K562 (cell line): ENCODE data around the gene GXYLT2. TPM values are rescaled to one million over a fixed set of nuclear protein-coding genes. Genes with fewer than 3 reads are reported as not detected.

Experiments
- ATAC-seq: fragments of 200-7000 bp; cut with Tn5 transposase; 3 replicates; pipeline ENCODE4 v1.9.1; 2020; ENCODE audit warnings: moderate library complexity
- BruUV-seq: library from RNA; stranded (reverse); fragments of 400-500 nt; replicated peaks from 2 replicates; lab custom pipeline; 2021; lab: Mats Ljungman, UMichigan
- CTCF ChIA-PET: fragments of 300-600 bp; formaldehyde crosslinking; extraction: SDS; loops from one replicate; lab custom pipeline; 2021; ENCODE audit warnings: low intra/inter-chr PET ratio; lab: Yijun Ruan, JAX
- POLR2A ChIA-PET: fragments of 300-600, 350-650 bp; sonication (Branson Sonifier 250); formaldehyde crosslinking; extraction: SDS; loops from one replicate; lab custom pipeline; 2021; ENCODE audit warnings: antibody characterized with exemption, inconsistent platforms; lab: Yijun Ruan, JAX
- DNase-seq, 4 experiments: peaks; one replicate each; pipeline versions ENCODE4 v3.0.0 to v3.0.0-alpha.2; 2011 to 2018; ENCODE audit warnings: low spot score in 3 of 4, mixed read lengths in 3 of 4; ENCODE audit errors: extremely low read depth in 1 of 4
- FAIRE-seq: peaks from 2 replicates; lab custom pipeline; 2011; peaks lifted over from hg19 to GRCh38; lab: Jason Lieb, UNC
- H2AFZ ChIP-seq: 2 replicates; pipeline ENCODE4 v1.6.0; 2011; ENCODE audit warnings: low read depth, low read length, control low read depth, inconsistent platforms
- H3K27ac ChIP-seq: fragments of 200-600 bp; 3 replicates; pipeline ENCODE4 v1.8.0; 2011; ENCODE audit warnings: low read depth, mild to moderate bottlenecking, control low read depth, inconsistent platforms, low read length, moderate library complexity, mixed read lengths; ENCODE audit errors: extremely low read depth
- H3K27me3 ChIP-seq, 2 experiments: fragments of 300-600 bp in 1 of 2; 2 replicates in 1 of 2; 3 replicates in 1 of 2; pipeline versions ENCODE4 v1.6.0 to v1.8.0; 2011; ENCODE audit warnings: inconsistent platforms in 2 of 2, low read length in 2 of 2, mild to moderate bottlenecking in 1 of 2, mixed read lengths in 1 of 2, moderate library complexity in 1 of 2; ENCODE audit not compliant: control insufficient read depth in 2 of 2, insufficient read depth in 2 of 2
- H3K36me3 ChIP-seq: fragments of 300-600 bp; 3 replicates; pipeline ENCODE4 v1.8.0; 2011; ENCODE audit warnings: mild to moderate bottlenecking, low read length, inconsistent platforms; ENCODE audit not compliant: control insufficient read depth, insufficient read depth
- H3K4me1 ChIP-seq, 2 experiments: fragments of 200-600 bp in 1 of 2; replicated peaks in 1 of 2; 2 replicates in 1 of 2; 3 replicates in 1 of 2; pipeline versions ENCODE4 v1.5.1 to v1.8.0; 2011; ENCODE audit warnings: inconsistent platforms in 2 of 2, low read length in 2 of 2, mild to moderate bottlenecking in 1 of 2, mixed read lengths in 1 of 2, moderate library complexity in 1 of 2; ENCODE audit not compliant: control insufficient read depth in 2 of 2, insufficient read depth in 2 of 2
- H3K4me2 ChIP-seq: 2 replicates; pipeline ENCODE4 v1.6.1; 2011; ENCODE audit warnings: low read length, control low read depth, inconsistent platforms, mixed read lengths; ENCODE audit not compliant: insufficient read depth
- H3K4me3 ChIP-seq: fragments of 200-600 bp; sonication (generic), shearing (Covaris generic); 2 replicates; pipeline ENCODE4 v1.5.1; 2016; ENCODE audit warnings: control low read depth, inconsistent platforms
- H3K79me2 ChIP-seq: fragments of 200-600 bp; 3 replicates; pipeline ENCODE4 v1.8.0; 2011; ENCODE audit warnings: low read length, inconsistent platforms; ENCODE audit not compliant: control insufficient read depth, insufficient read depth
- H3K9ac ChIP-seq, 2 experiments: 2 replicates each; pipeline versions ENCODE4 v1.6.0 to v1.6.1; 2011; ENCODE audit warnings: low read depth in 2 of 2, low read length in 2 of 2, control low read depth in 1 of 2, inconsistent platforms in 1 of 2, mild to moderate bottlenecking in 1 of 2, mixed read lengths in 1 of 2; ENCODE audit not compliant: insufficient read depth in 1 of 2
- H3K9me1 ChIP-seq: one replicate; pipeline ENCODE4 v1.6.0; 2011; ENCODE audit warnings: inconsistent platforms, mild to moderate bottlenecking, low read length, moderate library complexity; ENCODE audit not compliant: control insufficient read depth, insufficient read depth
- H3K9me3 ChIP-seq: replicated peaks from 2 replicates; pipeline ENCODE4 v1.5.1; 2011; ENCODE audit warnings: low read depth, low read length, inconsistent platforms; ENCODE audit not compliant: control insufficient read depth, insufficient read depth
- H4K20me1 ChIP-seq: replicated peaks from 2 replicates; pipeline ENCODE4 v1.6.1; 2011; ENCODE audit warnings: low read length, inconsistent platforms, mixed read lengths; ENCODE audit not compliant: control insufficient read depth, insufficient read depth
- ELF1 ChIP-seq: fragments of 200-800 bp; sonication (Bioruptor generic); IDR thresholded peaks from 2 replicates; pipeline ENCODE4 v1.6.1; 2016; ENCODE audit warnings: missing genetic modification characterization, missing compliant biosample characterization
- FOSL1 ChIP-seq: fragments of 200-800 bp; sonication (Bioruptor generic); conservative IDR thresholded peaks from 2 replicates; pipeline ENCODE4 v1.6.1; 2016; ENCODE audit warnings: missing genetic modification characterization, missing compliant biosample characterization
- NR0B1 ChIP-seq: fragments of 450-650 bp; IDR thresholded peaks from one replicate; pipeline ENCODE4 v1.6.1; 2018; ENCODE audit warnings: mild to moderate bottlenecking, moderate library complexity; ENCODE audit not compliant: partially characterized antibody
- OTX1 ChIP-seq: fragments of 450-650 bp; formaldehyde crosslinking; IDR thresholded peaks from 2 replicates; pipeline ENCODE4 v1.4.0; 2022; ENCODE audit warnings: mild to moderate bottlenecking
- RREB1 ChIP-seq: fragments of 250-450 bp; sonication (Bioruptor Pico); IDR thresholded peaks from 2 replicates; pipeline ENCODE4 v1.4.0; 2020
- ZBTB43 ChIP-seq: sonication (generic); formaldehyde crosslinking; IDR thresholded peaks from 2 replicates; pipeline ENCODE4 v1.8.0; 2023; ENCODE audit warnings: mild to moderate bottlenecking, missing genetic modification reagents
- ZNF212 ChIP-seq: fragments of 450-650 bp; formaldehyde crosslinking; IDR thresholded peaks from 2 replicates; pipeline ENCODE4 v1.4.0; 2020; ENCODE audit warnings: mild to moderate bottlenecking
- WGBS: fragments of 100-300 bp; shearing (Covaris generic); methylation state at CpG from one replicate; pipeline ENCODE4 v1.1.6; 2016; ENCODE audit warnings: low coverage, mixed read lengths; ENCODE audit not compliant: insufficient coverage; ENCODE audit errors: missing lambda C conversion rate; 5-methylcytosine and 5-hydroxymethylcytosine counted together
- in situ Hi-C: fragments of 300-500 bp; cut with MboI; formaldehyde crosslinking; loops from 4 replicates; pipeline ENCODE4 v1.15.0; 2018; ENCODE audit warnings: inconsistent platforms, mixed read lengths
- intact Hi-C: fragments of 100-400 bp; cut with micrococcal nuclease; formaldehyde crosslinking; loops from 2 replicates; pipeline ENCODE4 v1.14.2; 2022
- polyA plus RNA-seq, 8 experiments: library from polyadenylated mRNA; depleted of rRNA in 4 of 8; stranded (reverse) in 5 of 8; unstranded in 3 of 8; fragments of >200 nt; fragmentation: Nextera tagmentation in 2 of 8; fragmentation: Illumina TruSeq in 1 of 8; extraction: Ambion mirVana in 2 of 8; extraction: Trizol in 1 of 8; gene quantifications; 2 replicates each; pipeline versions ENCODE4 v1.2.1 to v1.2.3, GENCODE V29; 2011 to 2014; ENCODE audit warnings: inconsistent platforms in 1 of 8, missing spikeins in 1 of 8
- total RNA-seq, 7 experiments: library from RNA; depleted of rRNA in 6 of 7; stranded (reverse); fragments of >200 nt in 6 of 7; fragmentation: Illumina TruSeq in 2 of 7; extraction: Trizol in 2 of 7; gene quantifications; 2 replicates each; pipeline versions ENCODE4 v1.2.1 to v1.2.3, GENCODE V29; 2011 to 2021; ENCODE audit warnings: low replicate concordance in 1 of 7

Gene GXYLT2
- total and polyA plus RNA-seq, 9 of the 15 experiments (the other 6 are each of a cell fraction or from before 2014, with no cell fraction given): 0.71 to 6.0 (median 3.3) TPM

GRCh38 chr3:72944696-72945095, 56.9 kb downstream of the GXYLT2 start:
- DNase-seq (no peak), ATAC-seq (no peak), FAIRE-seq (no peak)
- Histone ChIP-seq H3K4me1 (no peaks in the 10 kb centered on the region; a peak in 1 of 5 replicates), H3K79me2 (no peaks in the 10 kb centered on the region), H3K9me3 (no peaks in the 10 kb centered on the region), H3K9me1 (no peaks in the 10 kb centered on the region), H3K27me3 (no peaks in the 10 kb centered on the region), H3K27ac (no peak overlapping the region), H3K9ac (no peak overlapping the region), H3K4me2 (no peak overlapping the region), H3K36me3 (no peaks in the 10 kb centered on the region), H4K20me1 (no peaks in the 10 kb centered on the region), H2AFZ (no peak overlapping the region), H3K4me3 (no peak overlapping the region)
- no peak for TF ChIP-seq FOSL1 (tag)
- no peak for TF ChIP-seq RREB1 (CRISPR knock-in tag)
- no peak for TF ChIP-seq ZBTB43
- no peak for TF ChIP-seq ELF1 (tag)
- no peak for TF ChIP-seq NR0B1
- no peak for TF ChIP-seq OTX1
- TF ChIP-seq ZNF212 (CRISPR knock-in tag): no peak
- POLR2A ChIA-PET: no interaction called here
- 70% methylated on average over 7 of the region's 7 CpGs for WGBS
- BruUV-seq: no TSS peak
- CTCF ChIA-PET: no interaction called here
- in situ Hi-C loops (no loop called here), intact Hi-C loops (no loop called here)
